GM23338 (cell line): ENCODE results near the gene ACSM2B.
"Not testable (repeated sequence)": the region's sequence is repeated elsewhere in the genome, so short reads cannot be mapped to it uniquely, and the experiment has no call there.

Experiments
- CREB1 ChIP-seq: fragments of 250-450 bp; sonication (Bioruptor Pico); IDR thresholded peaks from 2 replicates; pipeline ENCODE4 v1.5.0; 2020; ENCODE audit warnings: low read depth, mild to moderate bottlenecking, moderate library complexity
- CTCF ChIP-seq, 2 experiments: fragments of 200-600 bp in 1 of 2; sonication (generic) in 1 of 2; conservative IDR thresholded peaks; 2 replicates each; pipeline versions ENCODE4 v1.5.1 to v1.6.1; 2016 to 2017; ENCODE audit warnings: antibody characterized with exemption in 2 of 2, low read depth in 2 of 2, mild to moderate bottlenecking in 2 of 2, moderate library complexity in 1 of 2
- EZH2 ChIP-seq: fragments of 200-600 bp; sonication (generic); IDR thresholded peaks from one replicate; pipeline ENCODE4 v1.8.0; 2017; ENCODE audit warnings: antibody characterized with exemption, mild to moderate bottlenecking, low read depth; ENCODE audit not compliant: unreplicated experiment
- EZH2phosphoT487 ChIP-seq: fragments of 200-600 bp; sonication (generic); IDR thresholded peaks from one replicate; pipeline ENCODE4 v1.8.1; 2018; ENCODE audit warnings: antibody characterized with exemption; ENCODE audit not compliant: unreplicated experiment
- POLR2AphosphoS5 ChIP-seq: IDR thresholded peaks from 2 replicates; pipeline ENCODE4 v1.6.1; 2016; ENCODE audit warnings: antibody characterized with exemption, low read depth
- ZNF114 ChIP-seq: fragments of 250-450 bp; sonication (Bioruptor Pico); IDR thresholded peaks from 2 replicates; pipeline ENCODE4 v1.5.0; 2020; ENCODE audit warnings: mild to moderate bottlenecking, moderate library complexity
- TF ChIP-seq, protein P1 (sequence below): IDR thresholded peaks from one replicate; pipeline ENCODE4 v1.6.1; 2018; ENCODE audit warnings: antibody characterized with exemption; ENCODE audit not compliant: unreplicated experiment

DNA sequence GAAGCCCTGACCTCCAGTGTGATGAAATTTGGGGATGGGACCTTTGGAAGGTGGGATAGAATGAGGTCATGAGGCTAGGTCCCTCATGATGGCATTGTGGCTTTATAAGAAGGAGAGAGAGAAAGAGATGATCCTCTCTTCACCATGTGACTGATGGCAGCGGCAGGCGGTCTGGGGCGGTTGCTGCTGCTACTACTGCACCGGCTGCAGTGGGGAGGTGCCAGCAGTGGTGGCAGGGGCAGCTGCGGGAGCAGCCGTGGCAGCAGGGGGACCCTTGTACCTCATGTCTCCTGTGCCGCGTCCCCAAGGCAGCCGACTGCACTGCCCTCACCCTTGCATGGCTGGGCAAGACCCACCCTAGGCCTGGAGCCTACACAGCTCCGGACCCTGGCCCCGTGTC, 84.7 kb downstream of the ACSM2B start:
- not testable (repeated sequence) for TF ChIP-seq CTCF (conservative IDR thresholded peaks at IDR 0.05; ENCODE audit: low read depth in 2 of 2); EZH2; EZH2phosphoT487; ZNF114 (CRISPR knock-in tag); POLR2AphosphoS5; CREB1 (CRISPR knock-in tag)
- TF ChIP-seq, protein P1, sequence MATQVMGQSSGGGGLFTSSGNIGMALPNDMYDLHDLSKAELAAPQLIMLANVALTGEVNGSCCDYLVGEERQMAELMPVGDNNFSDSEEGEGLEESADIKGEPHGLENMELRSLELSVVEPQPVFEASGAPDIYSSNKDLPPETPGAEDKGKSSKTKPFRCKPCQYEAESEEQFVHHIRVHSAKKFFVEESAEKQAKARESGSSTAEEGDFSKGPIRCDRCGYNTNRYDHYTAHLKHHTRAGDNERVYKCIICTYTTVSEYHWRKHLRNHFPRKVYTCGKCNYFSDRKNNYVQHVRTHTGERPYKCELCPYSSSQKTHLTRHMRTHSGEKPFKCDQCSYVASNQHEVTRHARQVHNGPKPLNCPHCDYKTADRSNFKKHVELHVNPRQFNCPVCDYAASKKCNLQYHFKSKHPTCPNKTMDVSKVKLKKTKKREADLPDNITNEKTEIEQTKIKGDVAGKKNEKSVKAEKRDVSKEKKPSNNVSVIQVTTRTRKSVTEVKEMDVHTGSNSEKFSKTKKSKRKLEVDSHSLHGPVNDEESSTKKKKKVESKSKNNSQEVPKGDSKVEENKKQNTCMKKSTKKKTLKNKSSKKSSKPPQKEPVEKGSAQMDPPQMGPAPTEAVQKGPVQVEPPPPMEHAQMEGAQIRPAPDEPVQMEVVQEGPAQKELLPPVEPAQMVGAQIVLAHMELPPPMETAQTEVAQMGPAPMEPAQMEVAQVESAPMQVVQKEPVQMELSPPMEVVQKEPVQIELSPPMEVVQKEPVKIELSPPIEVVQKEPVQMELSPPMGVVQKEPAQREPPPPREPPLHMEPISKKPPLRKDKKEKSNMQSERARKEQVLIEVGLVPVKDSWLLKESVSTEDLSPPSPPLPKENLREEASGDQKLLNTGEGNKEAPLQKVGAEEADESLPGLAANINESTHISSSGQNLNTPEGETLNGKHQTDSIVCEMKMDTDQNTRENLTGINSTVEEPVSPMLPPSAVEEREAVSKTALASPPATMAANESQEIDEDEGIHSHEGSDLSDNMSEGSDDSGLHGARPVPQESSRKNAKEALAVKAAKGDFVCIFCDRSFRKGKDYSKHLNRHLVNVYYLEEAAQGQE, result not testable (repeated sequence)
